Endothelial cell of umbilical vein (primary cell): ENCODE measurements around the gene THEM4. TPM values are rescaled to one million over a fixed set of nuclear protein-coding genes. Genes with fewer than 3 reads are reported as not detected.

Experiments
- BruUV-seq: library from RNA; stranded (reverse); fragments of 400-500 nt; replicated peaks from 2 replicates; lab custom pipeline; 2021; lab: Mats Ljungman, UMichigan
- CTCF ChIA-PET: fragments of 300-600, 350-600 bp; sonication (Branson Sonifier 250); formaldehyde crosslinking; loops from one replicate; lab custom pipeline; 2021; ENCODE audit warnings: antibody characterized with exemption, inconsistent platforms; lab: Charles Lee
- POLR2A ChIA-PET: fragments of 300-600, 350-600 bp; sonication (Branson Sonifier 250); formaldehyde crosslinking; loops from one replicate; lab custom pipeline; 2021; ENCODE audit warnings: antibody characterized with exemption, inconsistent platforms; lab: Charles Lee
- DNase-seq: peaks from one replicate; pipeline ENCODE4 v3.0.0-alpha.2; 2011; ENCODE audit warnings: low read depth, low spot score
- FAIRE-seq: peaks from 2 replicates; lab custom pipeline; 2011; peaks lifted over from hg19 to GRCh38; lab: Jason Lieb, UNC
- H2AFZ ChIP-seq: 2 replicates; pipeline ENCODE4 v1.6.0; 2012; ENCODE audit warnings: low read depth, low read length, control low read depth, inconsistent platforms
- H3K27ac ChIP-seq: 2 replicates; pipeline ENCODE4 v1.5.1; 2011; ENCODE audit warnings: low read depth, mild to moderate bottlenecking, control low read depth, low read length, moderate library complexity; ENCODE audit not compliant: insufficient read depth
- H3K27me3 ChIP-seq, 2 experiments: 2 replicates each; pipeline versions ENCODE4 v1.6.0 to v1.6.1; 2011; ENCODE audit warnings: low read length in 2 of 2, mixed read lengths in 1 of 2; ENCODE audit not compliant: control insufficient read depth in 2 of 2, insufficient read depth in 2 of 2
- H3K36me3 ChIP-seq, 2 experiments: 2 replicates in 1 of 2; 3 replicates in 1 of 2; pipeline ENCODE4 v1.5.1; 2011; ENCODE audit warnings: low read length in 2 of 2, mild to moderate bottlenecking in 1 of 2, moderate library complexity in 1 of 2; ENCODE audit not compliant: control insufficient read depth in 2 of 2, insufficient read depth in 2 of 2; ENCODE audit errors: extremely low read depth in 1 of 2
- H3K4me1 ChIP-seq: 3 replicates; pipeline ENCODE4 v1.5.1; 2011; ENCODE audit warnings: mild to moderate bottlenecking, low read length; ENCODE audit not compliant: control insufficient read depth, insufficient read depth; ENCODE audit errors: extremely low read depth
- H3K4me2 ChIP-seq: 2 replicates; pipeline ENCODE4 v1.6.1; 2011; ENCODE audit warnings: low read length, control low read depth, mixed read lengths; ENCODE audit not compliant: insufficient read depth
- H3K4me3 ChIP-seq, 3 experiments: fragments of 200-600 bp in 1 of 3; sonication (generic), shearing (Covaris generic) in 1 of 3; replicated peaks in 1 of 3; 2 replicates each; pipeline ENCODE4 v1.5.1; 2011 to 2016; ENCODE audit warnings: control low read depth in 3 of 3, low read length in 3 of 3, mild to moderate bottlenecking in 2 of 3, inconsistent platforms in 1 of 3, low read depth in 1 of 3, moderate library complexity in 1 of 3; ENCODE audit not compliant: insufficient read depth in 1 of 3
- H3K79me2 ChIP-seq: 2 replicates; pipeline ENCODE4 v1.6.0; 2012; ENCODE audit warnings: low read length, inconsistent platforms; ENCODE audit not compliant: control insufficient read depth, insufficient read depth
- H3K9ac ChIP-seq: replicated peaks from 2 replicates; pipeline ENCODE3; 2011; ENCODE audit warnings: low read length, control low read depth; ENCODE audit not compliant: insufficient read depth; ENCODE audit errors: extremely low read depth
- H3K9me1 ChIP-seq: replicated peaks from 3 replicates; pipeline ENCODE4 v1.6.0; 2011; ENCODE audit warnings: mild to moderate bottlenecking, low read length; ENCODE audit not compliant: control insufficient read depth, insufficient read depth; ENCODE audit errors: extremely low read depth
- H3K9me3 ChIP-seq: replicated peaks from 2 replicates; pipeline ENCODE4 v1.5.1; 2012; ENCODE audit warnings: low read length, inconsistent platforms; ENCODE audit not compliant: control insufficient read depth, insufficient read depth
- H4K20me1 ChIP-seq: replicated peaks from 2 replicates; pipeline ENCODE3; 2011; ENCODE audit warnings: mild to moderate bottlenecking, low read length; ENCODE audit not compliant: control insufficient read depth, insufficient read depth; ENCODE audit errors: extremely low read depth
- EZH2 ChIP-seq: IDR thresholded peaks from 2 replicates; pipeline ENCODE4 v1.6.1; 2012; ENCODE audit warnings: borderline replicate concordance, low read depth, mild to moderate bottlenecking, moderate library complexity, low read length, inconsistent platforms; ENCODE audit not compliant: severe bottlenecking
- FOS ChIP-seq: IDR thresholded peaks from 2 replicates; pipeline ENCODE4 v1.6.1; 2011; ENCODE audit warnings: mild to moderate bottlenecking, low read length, moderate library complexity, borderline replicate concordance; ENCODE audit not compliant: insufficient read depth
- GATA2 ChIP-seq: IDR thresholded peaks from 2 replicates; pipeline ENCODE4 v1.7.0; 2011; ENCODE audit warnings: low read depth, mild to moderate bottlenecking, moderate library complexity, mixed read lengths, low read length; ENCODE audit not compliant: insufficient read length, insufficient read depth
- JUN ChIP-seq: IDR thresholded peaks from 2 replicates; pipeline ENCODE4 v1.6.1; 2011; ENCODE audit warnings: borderline replicate concordance, low read depth; ENCODE audit not compliant: insufficient read length, insufficient read depth
- MAX ChIP-seq: IDR thresholded peaks from 2 replicates; pipeline ENCODE4 v1.6.1; 2011; ENCODE audit not compliant: insufficient read depth, insufficient read length
- MYC ChIP-seq: IDR thresholded peaks from one replicate; pipeline ENCODE4 v1.6.1; 2011; ENCODE audit warnings: mild to moderate bottlenecking, low read depth, low read length
- POLR2A ChIP-seq: IDR thresholded peaks from 2 replicates; pipeline ENCODE4 v1.6.1; 2012; ENCODE audit warnings: low read depth, mild to moderate bottlenecking, control low read depth, low read length
- POLR2AphosphoS5 ChIP-seq: IDR thresholded peaks from 2 replicates; pipeline ENCODE4 v1.6.1; 2012; ENCODE audit warnings: low read depth, mild to moderate bottlenecking, control low read depth, low read length, moderate library complexity; ENCODE audit not compliant: insufficient read depth
- dilution Hi-C: fragments of 300-500 bp; cut with MboI; formaldehyde crosslinking; loops from one replicate; pipeline ENCODE4 v1.15.0; 2019; ENCODE audit warnings: low sequenced_read_pairs; ENCODE audit not compliant: extremely low pct_ligation_motif_present
- intact Hi-C: fragments of 100-400 bp; cut with micrococcal nuclease; formaldehyde crosslinking; loops from one replicate; pipeline ENCODE4 v1.10.0; 2022
- polyA plus RNA-seq, 4 experiments: library from polyadenylated mRNA; depleted of rRNA in 3 of 4; stranded (reverse) in 3 of 4; unstranded in 1 of 4; fragments of >200 nt; gene quantifications; 2 replicates each; pipeline versions ENCODE4 v1.2.1 to v1.2.3, GENCODE V29; 2011 to 2012; ENCODE audit warnings: missing spikeins in 1 of 4
- total RNA-seq: library from RNA; stranded (reverse); gene quantifications from 2 replicates; pipeline ENCODE4 v1.2.3, GENCODE V29; 2021
- TF ChIP-seq, protein P1 (sequence below), 2 donors: IDR thresholded peaks; 1 replicate in 1 of 2; 2 replicates in 1 of 2; pipeline ENCODE4 v1.5.1; 2011; ENCODE audit warnings: low read length in 2 of 2, mild to moderate bottlenecking in 2 of 2, moderate library complexity in 2 of 2, control low read depth in 1 of 2, inconsistent platforms in 1 of 2, low read depth in 1 of 2; ENCODE audit not compliant: insufficient read depth in 1 of 2; ENCODE audit errors: extremely low read depth in 1 of 2

The THEM4 gene
- total and polyA plus RNA-seq, 2 donors (not counting 3 experiments of a cell fraction or from before 2014, with no cell fraction given) = 22.3 to 24.9 TPM

DNA sequence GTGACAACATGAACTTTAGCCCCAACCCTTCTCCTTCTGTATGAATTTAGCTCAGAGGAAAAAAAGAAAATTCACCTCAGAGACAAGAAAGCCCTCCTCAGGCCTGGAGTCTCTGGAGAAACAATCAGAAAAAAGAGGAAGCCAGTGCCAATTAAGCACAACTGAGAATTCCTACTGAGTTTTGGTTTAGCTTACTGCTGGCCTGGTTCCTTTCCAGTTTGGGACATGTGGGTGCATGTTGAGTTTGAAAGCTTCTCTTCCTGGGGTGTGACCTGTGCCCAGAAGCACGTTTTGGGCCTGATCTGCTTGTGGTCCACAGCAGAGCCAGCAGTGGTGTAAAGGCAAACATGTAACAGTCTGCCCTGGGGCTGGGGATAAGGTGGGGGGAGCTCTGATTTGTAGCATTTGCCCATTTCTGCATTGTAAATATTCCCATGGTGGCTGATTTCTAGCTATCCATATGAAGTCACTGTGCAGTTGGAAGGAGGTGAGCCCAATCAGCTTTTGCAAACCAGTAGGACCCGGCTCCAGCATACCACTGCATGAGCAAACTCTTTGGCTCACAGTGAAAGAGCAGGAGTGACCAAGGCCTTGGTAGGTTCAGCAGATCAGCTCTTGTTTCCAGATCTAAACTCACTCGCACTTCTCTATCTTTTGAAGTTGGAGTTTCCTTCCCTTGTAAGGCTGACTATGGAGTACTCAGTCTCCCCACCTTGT is 51.1 kb downstream of the THEM4 start:
- H4K20me1 ChIP-seq = no peaks in the 10 kb centered on the region
- H3K27ac ChIP-seq = no peak overlapping the region
- ChIA-PET CTCF (interaction anchor here (1.4 to 3.9 kb wide), 4 partner anchors 10 to 24 kb away, joined by 3 to 22 read pairs (median 8); no protein-coding TSS in a partner anchor), POLR2A (no interaction called here)
- no peaks in the 10 kb centered on the region for H3K79me2 ChIP-seq
- peaks cover 0 to under 1% of the 10 kb centered on the region in 2 experiments for H3K27me3 ChIP-seq
- no peak overlapping the region for H3K4me3 ChIP-seq
- dilution Hi-C loops (no loop called here), intact Hi-C loops (no loop called here)
- BruUV-seq = no TSS peak
- H3K9ac ChIP-seq = no peak overlapping the region
- H3K36me3 ChIP-seq = no peaks in the 10 kb centered on the region
- H3K4me1 ChIP-seq = peaks cover 7% of the 10 kb centered on the region
- FAIRE-seq (peak; percentile 75), DNase-seq (no peak)
- TF ChIP-seq GATA2 (no peak), POLR2AphosphoS5 (no peak), EZH2 (no peak), FOS (no peak), POLR2A (no peak), MAX (no peak), MYC (no peak), JUN (no peak)
- TF ChIP-seq, protein P1, sequence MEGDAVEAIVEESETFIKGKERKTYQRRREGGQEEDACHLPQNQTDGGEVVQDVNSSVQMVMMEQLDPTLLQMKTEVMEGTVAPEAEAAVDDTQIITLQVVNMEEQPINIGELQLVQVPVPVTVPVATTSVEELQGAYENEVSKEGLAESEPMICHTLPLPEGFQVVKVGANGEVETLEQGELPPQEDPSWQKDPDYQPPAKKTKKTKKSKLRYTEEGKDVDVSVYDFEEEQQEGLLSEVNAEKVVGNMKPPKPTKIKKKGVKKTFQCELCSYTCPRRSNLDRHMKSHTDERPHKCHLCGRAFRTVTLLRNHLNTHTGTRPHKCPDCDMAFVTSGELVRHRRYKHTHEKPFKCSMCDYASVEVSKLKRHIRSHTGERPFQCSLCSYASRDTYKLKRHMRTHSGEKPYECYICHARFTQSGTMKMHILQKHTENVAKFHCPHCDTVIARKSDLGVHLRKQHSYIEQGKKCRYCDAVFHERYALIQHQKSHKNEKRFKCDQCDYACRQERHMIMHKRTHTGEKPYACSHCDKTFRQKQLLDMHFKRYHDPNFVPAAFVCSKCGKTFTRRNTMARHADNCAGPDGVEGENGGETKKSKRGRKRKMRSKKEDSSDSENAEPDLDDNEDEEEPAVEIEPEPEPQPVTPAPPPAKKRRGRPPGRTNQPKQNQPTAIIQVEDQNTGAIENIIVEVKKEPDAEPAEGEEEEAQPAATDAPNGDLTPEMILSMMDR (IDR thresholded peaks at IDR 0.05; ENCODE audit: extremely low read depth in 1 of 2, insufficient read depth in 1 of 2, low read depth in 1 of 2, low read length in 2 of 2) = no peak
- H3K9me1 ChIP-seq = no peaks in the 10 kb centered on the region
- no peaks in the 10 kb centered on the region for H3K9me3 ChIP-seq
- H2AFZ ChIP-seq = peak overlapping the region; percentile 0
- H3K4me2 ChIP-seq = no peak overlapping the region
